K562 (cell line): Measurements from ENCODE around the gene SPINK5. TPM values are rescaled to one million over a fixed set of nuclear protein-coding genes. Genes with fewer than 3 reads are reported as not detected.
"Not testable (repeated sequence)": the region's sequence is repeated elsewhere in the genome, so short reads cannot be mapped to it uniquely, and the experiment has no call there.

Source experiments
- ATAC-seq: fragments of 200-7000 bp; cut with Tn5 transposase; 3 replicates; pipeline ENCODE4 v1.9.1; 2020; ENCODE audit warnings: moderate library complexity
- BruUV-seq: library from RNA; stranded (reverse); fragments of 400-500 nt; replicated peaks from 2 replicates; lab custom pipeline; 2021; lab: Mats Ljungman, UMichigan
- CTCF ChIA-PET: fragments of 300-600 bp; formaldehyde crosslinking; extraction: SDS; loops from one replicate; lab custom pipeline; 2021; ENCODE audit warnings: low intra/inter-chr PET ratio; lab: Yijun Ruan, JAX
- POLR2A ChIA-PET: fragments of 300-600, 350-650 bp; sonication (Branson Sonifier 250); formaldehyde crosslinking; extraction: SDS; loops from one replicate; lab custom pipeline; 2021; ENCODE audit warnings: antibody characterized with exemption, inconsistent platforms; lab: Yijun Ruan, JAX
- DNase-seq, 4 experiments: peaks; one replicate each; pipeline versions ENCODE4 v3.0.0 to v3.0.0-alpha.2; 2011 to 2018; ENCODE audit warnings: low spot score in 3 of 4, mixed read lengths in 3 of 4; ENCODE audit errors: extremely low read depth in 1 of 4
- FAIRE-seq: peaks from 2 replicates; lab custom pipeline; 2011; peaks lifted over from hg19 to GRCh38; lab: Jason Lieb, UNC
- H2AFZ ChIP-seq: 2 replicates; pipeline ENCODE4 v1.6.0; 2011; ENCODE audit warnings: low read depth, low read length, control low read depth, inconsistent platforms
- H3K27ac ChIP-seq: fragments of 200-600 bp; 3 replicates; pipeline ENCODE4 v1.8.0; 2011; ENCODE audit warnings: low read depth, mild to moderate bottlenecking, control low read depth, inconsistent platforms, low read length, moderate library complexity, mixed read lengths; ENCODE audit errors: extremely low read depth
- H3K27me3 ChIP-seq, 2 experiments: fragments of 300-600 bp in 1 of 2; 2 replicates in 1 of 2; 3 replicates in 1 of 2; pipeline versions ENCODE4 v1.6.0 to v1.8.0; 2011; ENCODE audit warnings: inconsistent platforms in 2 of 2, low read length in 2 of 2, mild to moderate bottlenecking in 1 of 2, mixed read lengths in 1 of 2, moderate library complexity in 1 of 2; ENCODE audit not compliant: control insufficient read depth in 2 of 2, insufficient read depth in 2 of 2
- H3K36me3 ChIP-seq: fragments of 300-600 bp; 3 replicates; pipeline ENCODE4 v1.8.0; 2011; ENCODE audit warnings: mild to moderate bottlenecking, low read length, inconsistent platforms; ENCODE audit not compliant: control insufficient read depth, insufficient read depth
- H3K4me1 ChIP-seq, 2 experiments: fragments of 200-600 bp in 1 of 2; replicated peaks in 1 of 2; 2 replicates in 1 of 2; 3 replicates in 1 of 2; pipeline versions ENCODE4 v1.5.1 to v1.8.0; 2011; ENCODE audit warnings: inconsistent platforms in 2 of 2, low read length in 2 of 2, mild to moderate bottlenecking in 1 of 2, mixed read lengths in 1 of 2, moderate library complexity in 1 of 2; ENCODE audit not compliant: control insufficient read depth in 2 of 2, insufficient read depth in 2 of 2
- H3K4me2 ChIP-seq: 2 replicates; pipeline ENCODE4 v1.6.1; 2011; ENCODE audit warnings: low read length, control low read depth, inconsistent platforms, mixed read lengths; ENCODE audit not compliant: insufficient read depth
- H3K4me3 ChIP-seq: fragments of 200-600 bp; sonication (generic), shearing (Covaris generic); 2 replicates; pipeline ENCODE4 v1.5.1; 2016; ENCODE audit warnings: control low read depth, inconsistent platforms
- H3K79me2 ChIP-seq: fragments of 200-600 bp; 3 replicates; pipeline ENCODE4 v1.8.0; 2011; ENCODE audit warnings: low read length, inconsistent platforms; ENCODE audit not compliant: control insufficient read depth, insufficient read depth
- H3K9ac ChIP-seq, 2 experiments: 2 replicates each; pipeline versions ENCODE4 v1.6.0 to v1.6.1; 2011; ENCODE audit warnings: low read depth in 2 of 2, low read length in 2 of 2, control low read depth in 1 of 2, inconsistent platforms in 1 of 2, mild to moderate bottlenecking in 1 of 2, mixed read lengths in 1 of 2; ENCODE audit not compliant: insufficient read depth in 1 of 2
- H3K9me1 ChIP-seq: one replicate; pipeline ENCODE4 v1.6.0; 2011; ENCODE audit warnings: inconsistent platforms, mild to moderate bottlenecking, low read length, moderate library complexity; ENCODE audit not compliant: control insufficient read depth, insufficient read depth
- H3K9me3 ChIP-seq: replicated peaks from 2 replicates; pipeline ENCODE4 v1.5.1; 2011; ENCODE audit warnings: low read depth, low read length, inconsistent platforms; ENCODE audit not compliant: control insufficient read depth, insufficient read depth
- H4K20me1 ChIP-seq: replicated peaks from 2 replicates; pipeline ENCODE4 v1.6.1; 2011; ENCODE audit warnings: low read length, inconsistent platforms, mixed read lengths; ENCODE audit not compliant: control insufficient read depth, insufficient read depth
- CHD1 ChIP-seq: fragments of 200-600 bp; sonication (generic); IDR thresholded peaks from one replicate; pipeline ENCODE4 v1.6.1; 2012; ENCODE audit warnings: mild to moderate bottlenecking, moderate library complexity, low read length, inconsistent platforms
- ETV1 ChIP-seq: fragments of 450-650 bp; conservative IDR thresholded peaks from 2 replicates; pipeline ENCODE4 v1.6.1; 2016; ENCODE audit warnings: missing genetic modification characterization, control low read depth, low read depth, missing compliant biosample characterization
- FUS ChIP-seq: fragments of 200-400 bp; formaldehyde crosslinking; optimal IDR thresholded peaks from 2 replicates; pipeline ENCODE3; 2017; ENCODE audit warnings: low read depth, low read length
- MXI1 ChIP-seq: IDR thresholded peaks from 2 replicates; pipeline ENCODE4 v1.6.1; 2011; ENCODE audit warnings: low read depth, mild to moderate bottlenecking, improper control_type of control experiment, low read length
- POLR2H ChIP-seq: IDR thresholded peaks from 2 replicates; pipeline ENCODE4 v1.6.1; 2016; ENCODE audit warnings: missing genetic modification characterization, low read depth, mild to moderate bottlenecking, control low read depth, missing compliant biosample characterization, moderate library complexity
- RB1 ChIP-seq: fragments of 450-650 bp; IDR thresholded peaks from 2 replicates; pipeline ENCODE4 v1.6.1; 2017; ENCODE audit warnings: low read depth, mild to moderate bottlenecking
- TEAD2 ChIP-seq: fragments of 450-650 bp; IDR thresholded peaks from 2 replicates; pipeline ENCODE4 v1.6.1; 2016; ENCODE audit warnings: missing genetic modification characterization, control low read depth, missing compliant biosample characterization
- TRIM28 ChIP-seq: fragments of 450-650 bp; IDR thresholded peaks from 2 replicates; pipeline ENCODE4 v1.6.1; 2017
- ZEB2 ChIP-seq: fragments of 450-650 bp; IDR thresholded peaks from 2 replicates; pipeline ENCODE4 v1.6.1; 2016
- ZNF143 ChIP-seq: sonication (generic); formaldehyde crosslinking; IDR thresholded peaks from 2 replicates; pipeline ENCODE4 v1.9.0; 2022; ENCODE audit warnings: mild to moderate bottlenecking, missing genetic modification reagents
- ZNF324 ChIP-seq: fragments of 250-450 bp; sonication (Bioruptor Pico); IDR thresholded peaks from 2 replicates; pipeline ENCODE4 v1.4.0; 2020; ENCODE audit warnings: mild to moderate bottlenecking
- ZNF707 ChIP-seq: fragments of 250-450 bp; sonication (Bioruptor Pico); conservative IDR thresholded peaks from 2 replicates; pipeline ENCODE4 v1.8.0; 2022; ENCODE audit warnings: inconsistent platforms, mild to moderate bottlenecking, moderate library complexity
- WGBS: fragments of 100-300 bp; shearing (Covaris generic); methylation state at CpG from one replicate; pipeline ENCODE4 v1.1.6; 2016; ENCODE audit warnings: low coverage, mixed read lengths; ENCODE audit not compliant: insufficient coverage; ENCODE audit errors: missing lambda C conversion rate; 5-methylcytosine and 5-hydroxymethylcytosine counted together
- in situ Hi-C: fragments of 300-500 bp; cut with MboI; formaldehyde crosslinking; loops from 4 replicates; pipeline ENCODE4 v1.15.0; 2018; ENCODE audit warnings: inconsistent platforms, mixed read lengths
- intact Hi-C: fragments of 100-400 bp; cut with micrococcal nuclease; formaldehyde crosslinking; loops from 2 replicates; pipeline ENCODE4 v1.14.2; 2022
- polyA plus RNA-seq, 8 experiments: library from polyadenylated mRNA; depleted of rRNA in 4 of 8; stranded (reverse) in 5 of 8; unstranded in 3 of 8; fragments of >200 nt; fragmentation: Nextera tagmentation in 2 of 8; fragmentation: Illumina TruSeq in 1 of 8; extraction: Ambion mirVana in 2 of 8; extraction: Trizol in 1 of 8; gene quantifications; 2 replicates each; pipeline versions ENCODE4 v1.2.1 to v1.2.3, GENCODE V29; 2011 to 2014; ENCODE audit warnings: inconsistent platforms in 1 of 8, missing spikeins in 1 of 8
- total RNA-seq, 7 experiments: library from RNA; depleted of rRNA in 6 of 7; stranded (reverse); fragments of >200 nt in 6 of 7; fragmentation: Illumina TruSeq in 2 of 7; extraction: Trizol in 2 of 7; gene quantifications; 2 replicates each; pipeline versions ENCODE4 v1.2.1 to v1.2.3, GENCODE V29; 2011 to 2021; ENCODE audit warnings: low replicate concordance in 1 of 7
- TF ChIP-seq, protein P1 (sequence below): sonication (generic); formaldehyde crosslinking; IDR thresholded peaks from 2 replicates; pipeline ENCODE4 v1.4.0; 2020; ENCODE audit warnings: mild to moderate bottlenecking, missing genetic modification reagents

Gene SPINK5
- total and polyA plus RNA-seq, 9 of the 15 experiments (the other 6 are each of a cell fraction or from before 2014, with no cell fraction given) = 0.07 to 0.68 (median 0.16) TPM; not detected in 1

DNA sequence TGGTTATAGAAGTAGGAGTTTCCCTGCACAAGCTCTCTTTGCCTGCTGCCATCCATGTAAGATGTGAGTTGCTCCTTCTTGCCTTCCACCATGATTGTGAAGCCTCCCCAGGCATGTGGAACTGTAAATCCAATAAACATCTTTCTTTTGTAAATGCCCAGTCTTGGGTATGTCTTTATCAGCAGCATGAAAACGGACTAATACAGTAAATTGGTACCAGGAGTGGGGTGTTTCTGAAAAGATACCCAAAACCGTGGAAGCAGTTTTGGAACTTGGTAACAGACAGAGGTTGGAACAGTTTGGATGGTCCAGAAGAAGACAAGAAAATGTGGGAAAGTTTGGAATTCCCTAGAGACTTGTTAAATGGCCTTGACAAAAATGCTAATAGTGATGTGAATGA lies 8.6 kb upstream of the SPINK5 start:
- in situ Hi-C loops, H2AFZ ChIP-seq, H3K4me1 ChIP-seq, BruUV-seq, CTCF ChIA-PET, H3K79me2 ChIP-seq, DNase-seq, intact Hi-C loops, H3K27me3 ChIP-seq, FAIRE-seq, H3K9me1 ChIP-seq, H3K4me3 ChIP-seq, H3K4me2 ChIP-seq, H3K9ac ChIP-seq, H3K27ac ChIP-seq, H3K9me3 ChIP-seq, ATAC-seq, H3K36me3 ChIP-seq, H4K20me1 ChIP-seq: not testable (repeated sequence)
- 0 out of 2 replicates have a peak, but pooled peaks have one; percentile 58 for TF ChIP-seq TRIM28
- peak; percentile 96 for TF ChIP-seq ZNF707 (CRISPR knock-in tag)
- WGBS = 0% methylated on average over 2 of the region's 2 CpGs
- POLR2A ChIA-PET = interaction anchor here (0.6 kb wide), 1 partner anchor 380 kb away, joined by 4 read pairs; no protein-coding TSS in a partner anchor

DNA sequence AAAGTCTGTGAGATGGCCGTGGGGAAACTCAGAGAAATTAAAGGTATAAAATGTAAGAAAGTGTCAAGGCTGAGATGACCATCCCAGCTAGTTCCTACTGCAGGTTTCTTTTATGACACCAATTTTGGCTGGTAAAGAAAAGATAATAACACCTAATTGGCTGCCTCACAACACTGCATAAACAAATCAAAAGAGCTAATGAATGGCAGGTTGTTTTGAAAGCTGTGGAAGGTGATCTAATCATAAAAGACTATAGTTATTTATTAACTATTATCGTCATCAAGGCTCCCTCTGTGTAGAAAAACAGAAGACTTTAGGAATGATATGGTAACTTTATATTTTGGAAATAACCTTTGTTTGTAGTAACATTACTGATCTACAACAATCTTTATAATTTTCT lies 3.5 kb upstream of the SPINK5 start:
- intact Hi-C loops = no loop called here
- no peak overlapping the region for H3K4me2 ChIP-seq
- ChIA-PET CTCF (no interaction called here), POLR2A (interaction anchor here (0.7 kb wide), 1 partner anchor 12 kb away, joined by 3 read pairs; no protein-coding TSS in a partner anchor)
- no peak for FAIRE-seq
- TF ChIP-seq, protein P1, sequence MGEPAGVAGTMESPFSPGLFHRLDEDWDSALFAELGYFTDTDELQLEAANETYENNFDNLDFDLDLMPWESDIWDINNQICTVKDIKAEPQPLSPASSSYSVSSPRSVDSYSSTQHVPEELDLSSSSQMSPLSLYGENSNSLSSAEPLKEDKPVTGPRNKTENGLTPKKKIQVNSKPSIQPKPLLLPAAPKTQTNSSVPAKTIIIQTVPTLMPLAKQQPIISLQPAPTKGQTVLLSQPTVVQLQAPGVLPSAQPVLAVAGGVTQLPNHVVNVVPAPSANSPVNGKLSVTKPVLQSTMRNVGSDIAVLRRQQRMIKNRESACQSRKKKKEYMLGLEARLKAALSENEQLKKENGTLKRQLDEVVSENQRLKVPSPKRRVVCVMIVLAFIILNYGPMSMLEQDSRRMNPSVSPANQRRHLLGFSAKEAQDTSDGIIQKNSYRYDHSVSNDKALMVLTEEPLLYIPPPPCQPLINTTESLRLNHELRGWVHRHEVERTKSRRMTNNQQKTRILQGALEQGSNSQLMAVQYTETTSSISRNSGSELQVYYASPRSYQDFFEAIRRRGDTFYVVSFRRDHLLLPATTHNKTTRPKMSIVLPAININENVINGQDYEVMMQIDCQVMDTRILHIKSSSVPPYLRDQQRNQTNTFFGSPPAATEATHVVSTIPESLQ = no peak
- no peak for TF ChIP-seq TEAD2
- TF ChIP-seq CHD1 = no peak
- no peak for TF ChIP-seq ZEB2
- TF ChIP-seq RB1 = no peak
- no peak for TF ChIP-seq ZNF143 (CRISPR knock-in tag)
- TF ChIP-seq POLR2H (tag) = no peak
- TF ChIP-seq MXI1 = no peak
- TF ChIP-seq ETV1 (tag) = no peak
- TF ChIP-seq FUS = no peak
- TF ChIP-seq ZNF324 (CRISPR knock-in tag) = no peak
- H3K27ac ChIP-seq = no peak overlapping the region
- no peak overlapping the region for H2AFZ ChIP-seq
- H3K4me3 ChIP-seq = no peak overlapping the region
- H3K36me3 ChIP-seq = no peaks in the 10 kb centered on the region
- in situ Hi-C loops = no loop called here
- no peaks in the 10 kb centered on the region for H3K9me3 ChIP-seq
- DNase-seq = no peak
- H3K27me3 ChIP-seq = no peaks in the 10 kb centered on the region
- no peak for ATAC-seq
- H3K9me1 ChIP-seq = no peaks in the 10 kb centered on the region
- H3K4me1 ChIP-seq = no peaks in the 10 kb centered on the region
- H3K79me2 ChIP-seq = no peaks in the 10 kb centered on the region
- no peaks in the 10 kb centered on the region for H4K20me1 ChIP-seq
- 3% methylated on average over 2 of the region's 2 CpGs for WGBS
- BruUV-seq = no TSS peak
- H3K9ac ChIP-seq = no peak overlapping the region
